ENCODE measurements around the gene HMCN2.

DNA sequence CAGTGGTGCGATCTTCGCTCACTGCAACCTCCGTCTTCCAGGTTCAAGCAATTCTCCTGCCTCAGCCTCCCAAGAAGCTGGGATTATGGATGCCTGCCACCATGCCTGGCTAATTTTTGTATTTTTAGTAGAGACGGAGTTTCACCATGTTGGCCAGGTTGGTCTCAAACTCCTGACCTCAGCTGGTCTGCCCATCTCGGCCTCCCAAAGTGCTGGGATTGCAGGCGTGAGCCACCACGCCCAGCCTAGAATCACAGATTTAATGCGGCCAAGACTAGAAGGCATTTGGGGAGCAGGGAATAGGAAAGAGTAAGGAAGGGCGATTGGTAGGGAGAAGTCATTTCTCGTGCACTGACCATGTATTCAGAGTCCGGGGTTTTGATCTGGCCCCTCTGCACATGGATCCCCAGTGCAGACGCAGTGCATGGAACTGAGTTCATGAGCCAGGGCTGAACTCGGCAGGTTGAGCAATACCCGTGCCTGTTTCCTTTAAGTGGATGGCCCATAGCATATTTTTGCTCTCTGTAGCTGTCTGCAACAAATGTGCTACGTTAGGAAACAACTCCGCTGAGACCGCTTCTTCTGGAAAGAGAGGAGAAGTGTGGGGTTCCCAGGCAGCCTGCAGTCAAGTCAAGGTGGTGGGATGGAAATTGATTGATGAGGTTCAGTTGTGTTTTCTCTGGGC lies 3.4 kb upstream of the HMCN2 start:
- no peak for TF ChIP-seq CTCF (conservative IDR thresholded peaks at IDR 0.05; ENCODE audit: low read length)
- TF ChIP-seq EZH2phosphoT487 (IDR thresholded peaks at IDR 0.05; ENCODE audit: borderline replicate concordance): no peak
